Naive thymus-derived CD4-positive, alpha-beta T cell (primary cell): Measurements from ENCODE around the gene TMEM219. TPM values are rescaled to one million over a fixed set of nuclear protein-coding genes. Genes with fewer than 3 reads are reported as not detected.

ENCODE experiments used
- ATAC-seq: fragments of 150-1000 bp; cut with Tn5 transposase; 2 replicates; pipeline ENCODE4 v1.10.0; 2021; ENCODE audit warnings: mild to moderate bottlenecking, moderate library complexity
- CTCF ChIA-PET: fragments of 350-600 bp; sonication (Branson Sonifier 250); formaldehyde crosslinking; loops from one replicate; lab custom pipeline; 2021; ENCODE audit warnings: antibody characterized with exemption; lab: Charles Lee
- POLR2A ChIA-PET: fragments of 350-600 bp; sonication (Branson Sonifier 250); formaldehyde crosslinking; loops from one replicate; lab custom pipeline; 2021; ENCODE audit warnings: antibody characterized with exemption, inconsistent platforms; lab: Charles Lee
- DNase-seq, 9 donors: peaks; one replicate each; pipeline versions ENCODE4 v3.0.0 to v3.0.0-alpha.2; 2020 to 2022; ENCODE audit warnings: mixed read lengths in 1 of 9
- H3K27ac ChIP-seq: one replicate; pipeline ENCODE4 v1.7.0; 2013; ENCODE audit warnings: mild to moderate bottlenecking, low read depth, low read length, moderate library complexity
- H3K27me3 ChIP-seq, 2 donors: one replicate each; pipeline ENCODE4 v1.7.0; 2013; ENCODE audit warnings: low read length in 2 of 2, mild to moderate bottlenecking in 2 of 2, moderate library complexity in 2 of 2; ENCODE audit not compliant: control insufficient read depth in 2 of 2, insufficient read depth in 2 of 2
- H3K36me3 ChIP-seq, 3 experiments: 1 replicate in 2 of 3; 2 replicates in 1 of 3; pipeline ENCODE4 v1.7.0; 2013; ENCODE audit warnings: low read length in 3 of 3, mild to moderate bottlenecking in 3 of 3, moderate library complexity in 1 of 3; ENCODE audit not compliant: insufficient read depth in 3 of 3, control insufficient read depth in 2 of 3
- H3K4me1 ChIP-seq, 2 donors: one replicate each; pipeline ENCODE4 v1.7.0; 2013; ENCODE audit warnings: low read length in 2 of 2, mild to moderate bottlenecking in 2 of 2, moderate library complexity in 1 of 2; ENCODE audit not compliant: control insufficient read depth in 2 of 2, insufficient read depth in 2 of 2
- H3K4me3 ChIP-seq: 2 replicates; pipeline ENCODE4 v1.7.0; 2013; ENCODE audit warnings: mild to moderate bottlenecking, low read length
- H3K9me3 ChIP-seq, 3 experiments: 1 replicate in 2 of 3; 2 replicates in 1 of 3; pipeline ENCODE4 v1.7.0; 2013; ENCODE audit warnings: low read length in 3 of 3; ENCODE audit not compliant: control insufficient read depth in 2 of 3
- H3K27ac Mint-ChIP-seq, 9 donors: one replicate each; pipeline ENCODE4 v1.8.0; 2020 to 2022; ENCODE audit warnings: mixed read lengths in 9 of 9, mild to moderate bottlenecking in 8 of 9, moderate library complexity in 5 of 9, inconsistent platforms in 2 of 9
- H3K27me3 Mint-ChIP-seq, 5 donors: one replicate each; pipeline ENCODE4 v1.8.0; 2021 to 2022; ENCODE audit warnings: mixed read lengths in 5 of 5, mild to moderate bottlenecking in 1 of 5
- H3K36me3 Mint-ChIP-seq, 5 donors: one replicate each; pipeline ENCODE4 v1.8.0; 2020 to 2022; ENCODE audit warnings: mixed read lengths in 5 of 5, mild to moderate bottlenecking in 3 of 5, inconsistent platforms in 1 of 5
- H3K4me1 Mint-ChIP-seq, 7 donors: one replicate each; pipeline ENCODE4 v1.8.0; 2020 to 2022; ENCODE audit warnings: mixed read lengths in 7 of 7, mild to moderate bottlenecking in 3 of 7, inconsistent platforms in 1 of 7
- H3K4me3 Mint-ChIP-seq, 10 donors: one replicate each; pipeline ENCODE4 v1.8.0; 2020 to 2022; ENCODE audit warnings: mild to moderate bottlenecking in 10 of 10, mixed read lengths in 10 of 10, moderate library complexity in 6 of 10, inconsistent platforms in 2 of 10
- H3K9me3 Mint-ChIP-seq, 11 donors: one replicate each; pipeline ENCODE4 v1.8.0; 2020 to 2022; ENCODE audit warnings: mixed read lengths in 11 of 11, mild to moderate bottlenecking in 4 of 11, inconsistent platforms in 1 of 11, moderate library complexity in 1 of 11
- intact Hi-C, 2 donors: fragments of 100-400 bp; cut with micrococcal nuclease; formaldehyde crosslinking; loops; one replicate each; pipeline ENCODE4 v1.15.1; 2023
- polyA plus RNA-seq, 2 donors: library from polyadenylated mRNA; unstranded; fragments of 300-500 nt; fragmentation: Illumina TruSeq; gene quantifications; one replicate each; pipeline ENCODE4 v1.2.3, GENCODE V29; 2021
- total RNA-seq, 6 experiments: library from RNA in 5 of 6; stranded (reverse) in 5 of 6; gene quantifications; 1 replicate in 5 of 6; 2 replicates in 1 of 6; pipeline ENCODE4 v1.2.3 and lab custom pipeline; 2021 to 2026

TMEM219 gene
- total and polyA plus RNA-seq, 7 experiments from 2014 or later = 64.3 to 212 (median 85.1) TPM

DNA sequence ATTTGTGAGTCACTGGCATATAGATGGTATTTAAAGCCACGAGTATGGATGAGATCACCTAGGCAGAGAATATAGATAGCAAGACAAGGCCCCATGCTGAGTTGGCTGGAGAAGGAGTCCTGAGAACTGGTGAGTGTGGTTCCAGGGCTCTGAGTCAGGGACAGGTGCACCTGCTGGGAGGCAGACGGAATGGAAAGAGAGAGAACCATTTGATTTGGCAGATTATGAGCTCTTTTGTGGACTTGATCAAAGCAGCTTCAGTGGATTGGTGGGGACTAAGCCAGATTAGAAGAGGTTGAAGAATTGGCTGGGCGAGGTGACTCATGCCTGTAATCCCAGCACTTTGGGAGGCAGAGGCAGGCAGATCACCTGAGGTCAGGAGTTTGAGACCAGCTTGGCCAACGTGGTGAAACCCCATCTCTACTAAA, 56.9 kb downstream of the TMEM219 start:
- Mint-ChIP-seq H3K36me3 (no peaks in the 10 kb centered on the region), H3K4me1 (peaks cover 5 to 17% (median 10%) of the 10 kb centered on the region in 7 donors), H3K27me3 (peaks cover 0 to 29% (median 0%) of the 10 kb centered on the region in 5 donors), H3K4me3 (peak overlapping the region in 1 of 10 donors; percentile 0), H3K27ac (no peak overlapping the region), H3K9me3 (peaks cover 0 to 3% (median 0%) of the 10 kb centered on the region in 11 donors)
- no peaks in the 10 kb centered on the region for H3K27me3 ChIP-seq
- peaks cover 8% of the 10 kb centered on the region in 2 donors for H3K4me1 ChIP-seq
- DNase-seq (no peak), ATAC-seq (no peak)
- no peaks in the 10 kb centered on the region for H3K36me3 ChIP-seq
- H3K27ac ChIP-seq = no peak overlapping the region
- intact Hi-C loops = no loop called here
- H3K9me3 ChIP-seq = no peaks in the 10 kb centered on the region
- no peak overlapping the region for H3K4me3 ChIP-seq
- POLR2A ChIA-PET = interaction anchor here (0.8 kb wide), 1 partner anchor 372 kb away, joined by 3 read pairs; no protein-coding TSS in a partner anchor
- CTCF ChIA-PET = interaction anchor here (0.6 to 1.1 kb wide), 2 partner anchors 161 to 334 kb away, joined by 3 read pairs; no protein-coding TSS in a partner anchor

Other genes starting within 250 kb of the TMEM219 start
- gene C16orf54, start 216.1 kb upstream of the TMEM219 start, total RNA-seq = 100 to 1,000 TPM in 4 of 5 experiments, 10 to 100 TPM in 1; 63.9 to 228 (median 151) TPM
- gene C16orf54, start 216.1 kb upstream of the TMEM219 start, polyA plus RNA-seq = 10 to 100 TPM; 43.2 to 44.1 TPM
- gene ZG16, start 183.8 kb upstream of the TMEM219 start, total RNA-seq = not detected
- gene ZG16, start 183.8 kb upstream of the TMEM219 start, polyA plus RNA-seq = not detected
- 100 to 1,000 TPM in 1 of 5 experiments, 10 to 100 TPM in 4; 62.5 to 141 (median 81.3) TPM for gene KIF22, start 171.3 kb upstream of the TMEM219 start, total RNA-seq
- 10 to 100 TPM; 36.9 to 50.7 TPM for gene KIF22, start 171.3 kb upstream of the TMEM219 start, polyA plus RNA-seq
- gene MAZ, start 155.6 kb upstream of the TMEM219 start, total RNA-seq = 100 to 1,000 TPM; 192 to 424 (median 259) TPM
- gene MAZ, start 155.6 kb upstream of the TMEM219 start, polyA plus RNA-seq = 10 to 100 TPM; 36.9 to 44.5 TPM
- gene PRRT2, start 149.9 kb upstream of the TMEM219 start, total RNA-seq = 1 to 10 TPM; 1.9 to 4.6 (median 2.8) TPM
- under 1 TPM in 1 of 2 donors, not detected in 1; 0.07 TPM for gene PRRT2, start 149.9 kb upstream of the TMEM219 start, polyA plus RNA-seq
- gene PAGR1, start 145.9 kb upstream of the TMEM219 start, total RNA-seq = 10 to 100 TPM; 17.5 to 42.0 (median 25.7) TPM
- 10 to 100 TPM; 54.0 to 62.6 TPM for gene PAGR1, start 145.9 kb upstream of the TMEM219 start, polyA plus RNA-seq
- gene MVP, start 141.6 kb upstream of the TMEM219 start, total RNA-seq = 100 to 1,000 TPM; 130 to 221 (median 150) TPM
- gene MVP, start 141.6 kb upstream of the TMEM219 start, polyA plus RNA-seq = 100 to 1,000 TPM; 118 to 183 TPM
- gene CDIPT, start 98.9 kb upstream of the TMEM219 start, total RNA-seq = 10 to 100 TPM; 36.5 to 92.0 (median 69.9) TPM
- 100 to 1,000 TPM in 1 of 2 donors, 10 to 100 TPM in 1; 96.3 to 127 TPM for gene CDIPT, start 98.9 kb upstream of the TMEM219 start, polyA plus RNA-seq
- gene SEZ6L2, start 62.5 kb upstream of the TMEM219 start, total RNA-seq = under 1 TPM in 1 of 5 experiments, not detected in 4; 0.19 TPM
- gene SEZ6L2, start 62.5 kb upstream of the TMEM219 start, polyA plus RNA-seq = not detected
- gene ASPHD1, start 61.6 kb upstream of the TMEM219 start, total RNA-seq = under 1 TPM in 1 of 5 experiments, not detected in 4; 0.27 TPM
- gene ASPHD1, start 61.6 kb upstream of the TMEM219 start, polyA plus RNA-seq = not detected
- gene KCTD13, start 35.9 kb upstream of the TMEM219 start, total RNA-seq = 10 to 100 TPM; 40.7 to 81.1 (median 45.9) TPM
- 10 to 100 TPM in 1 of 2 donors, 1 to 10 TPM in 1; 8.7 to 15.9 TPM for gene KCTD13, start 35.9 kb upstream of the TMEM219 start, polyA plus RNA-seq
- 10 to 100 TPM; 19.4 to 48.5 (median 42.9) TPM for gene TAOK2, start 11.8 kb downstream of the TMEM219 start, total RNA-seq
- 1 to 10 TPM; 2.9 to 8.1 TPM for gene TAOK2, start 11.8 kb downstream of the TMEM219 start, polyA plus RNA-seq
- gene HIRIP3, start 33.5 kb downstream of the TMEM219 start, total RNA-seq = 10 to 100 TPM; 14.4 to 37.6 (median 17.2) TPM
- 10 to 100 TPM; 22.6 to 32.9 TPM for gene HIRIP3, start 33.5 kb downstream of the TMEM219 start, polyA plus RNA-seq
- gene INO80E, start 34.2 kb downstream of the TMEM219 start, total RNA-seq = 100 to 1,000 TPM in 2 of 5 experiments, 10 to 100 TPM in 3; 71.7 to 141 (median 95.8) TPM
- 1 to 10 TPM; 4.3 to 9.3 TPM for gene INO80E, start 34.2 kb downstream of the TMEM219 start, polyA plus RNA-seq
- under 1 TPM in 2 of 5 experiments, not detected in 3; 0.46 to 0.54 TPM for gene DOC2A, start 48.9 kb downstream of the TMEM219 start, total RNA-seq
- under 1 TPM in 1 of 2 donors, not detected in 1; 0.18 TPM for gene DOC2A, start 48.9 kb downstream of the TMEM219 start, polyA plus RNA-seq
- not detected for gene C16orf92, start 61.1 kb downstream of the TMEM219 start, total RNA-seq
- gene C16orf92, start 61.1 kb downstream of the TMEM219 start, polyA plus RNA-seq = not detected
- 1 to 10 TPM in 2 of 5 experiments, not detected in 3; 1.2 to 2.3 TPM for gene TLCD3B, start 69.2 kb downstream of the TMEM219 start, total RNA-seq
- gene TLCD3B, start 69.2 kb downstream of the TMEM219 start, polyA plus RNA-seq = not detected
- 1,000 to 10,000 TPM in 1 of 5 experiments, 100 to 1,000 TPM in 4; 356 to 1,619 (median 584) TPM for gene ALDOA, start 103.7 kb downstream of the TMEM219 start, total RNA-seq
- gene ALDOA, start 103.7 kb downstream of the TMEM219 start, polyA plus RNA-seq = 1,000 to 10,000 TPM in 1 of 2 donors, 100 to 1,000 TPM in 1; 955 to 1,316 TPM
- gene PPP4C, start 113.9 kb downstream of the TMEM219 start, total RNA-seq = 100 to 1,000 TPM in 2 of 5 experiments, 10 to 100 TPM in 3; 68.4 to 143 (median 86.0) TPM
- 100 to 1,000 TPM; 176 TPM for gene PPP4C, start 113.9 kb downstream of the TMEM219 start, polyA plus RNA-seq
- gene TBX6, start 129.8 kb downstream of the TMEM219 start, total RNA-seq = 1 to 10 TPM; 1.5 to 3.3 (median 1.6) TPM
- gene TBX6, start 129.8 kb downstream of the TMEM219 start, polyA plus RNA-seq = under 1 TPM in 1 of 2 donors, not detected in 1; 0.38 TPM
- 100 to 1,000 TPM in 3 of 5 experiments, 10 to 100 TPM in 2; 50.5 to 260 (median 130) TPM for gene YPEL3, start 134.1 kb downstream of the TMEM219 start, total RNA-seq
- gene YPEL3, start 134.1 kb downstream of the TMEM219 start, polyA plus RNA-seq = 100 to 1,000 TPM; 242 to 308 TPM
- gene GDPD3, start 151.5 kb downstream of the TMEM219 start, total RNA-seq = 10 to 100 TPM in 4 of 5 experiments, 1 to 10 TPM in 1; 7.9 to 39.3 (median 12.3) TPM
- not detected for gene GDPD3, start 151.5 kb downstream of the TMEM219 start, polyA plus RNA-seq
- gene MAPK3, start 161.1 kb downstream of the TMEM219 start, total RNA-seq = 10 to 100 TPM; 50.5 to 82.2 (median 64.3) TPM
- gene MAPK3, start 161.1 kb downstream of the TMEM219 start, polyA plus RNA-seq = 1 to 10 TPM; 7.5 to 8.3 TPM
- 1,000 to 10,000 TPM in 1 of 5 experiments, 100 to 1,000 TPM in 4; 609 to 1,666 (median 826) TPM for gene CORO1A, start 221.5 kb downstream of the TMEM219 start, total RNA-seq
- gene CORO1A, start 221.5 kb downstream of the TMEM219 start, polyA plus RNA-seq = 1,000 to 10,000 TPM; 1,289 to 1,601 TPM
- gene BOLA2B, start 231.6 kb downstream of the TMEM219 start, total RNA-seq = 100 to 1,000 TPM in 1 of 5 experiments, 10 to 100 TPM in 4; 51.3 to 173 (median 69.8) TPM
- 100 to 1,000 TPM; 168 to 205 TPM for gene BOLA2B, start 231.6 kb downstream of the TMEM219 start, polyA plus RNA-seq
- gene SLX1A, start 231.8 kb downstream of the TMEM219 start, total RNA-seq = 10 to 100 TPM; 41.8 to 84.5 (median 49.5) TPM
- 10 to 100 TPM; 36.4 to 40.0 TPM for gene SLX1A, start 231.8 kb downstream of the TMEM219 start, polyA plus RNA-seq
- gene SULT1A3, start 237.2 kb downstream of the TMEM219 start, total RNA-seq = 10 to 100 TPM; 25.3 to 34.8 (median 32.8) TPM
- 1 to 10 TPM in 1 of 2 donors, under 1 TPM in 1; 0.51 to 1.1 TPM for gene SULT1A3, start 237.2 kb downstream of the TMEM219 start, polyA plus RNA-seq